Measurements from ENCODE around the gene CBLL2. TPM values are rescaled to one million over a fixed set of nuclear protein-coding genes. Genes with fewer than 3 reads are reported as not detected.
A peak's percentile ranks its signal among the peaks of the same experiment; 100 is the strongest.

The CBLL2 gene
- polyA plus RNA-seq (2013, experiment 1 of 2), result not detected
- polyA plus RNA-seq (2013, experiment 2 of 2), result not detected

- Histone ChIP-seq H2AK5ac (ENCODE audit: low read length, severe bottlenecking) (no peak within 1 kb of the TSS), H3K36me3 (ENCODE audit: control insufficient read depth in 1 of 2, insufficient read depth in 2 of 2, low read depth in 1 of 2, low read length in 2 of 2) (no peaks in the 10 kb centered on the region), H3K9ac (ENCODE audit: low read length) (no peak within 1 kb of the TSS), H2BK5ac (ENCODE audit: low read depth, low read length, poor library complexity, severe bottlenecking) (no peak within 1 kb of the TSS), H3K4ac (ENCODE audit: low read depth in 1 of 2, low read length in 2 of 2) (no peak within 1 kb of the TSS), H3K4me2 (ENCODE audit: low read length, poor library complexity, severe bottlenecking) (no peak within 1 kb of the TSS), H2AFZ (ENCODE audit: low read depth, low read length) (no peak within 1 kb of the TSS), H3K14ac (ENCODE audit: low read length in 2 of 2) (no peak within 1 kb of the TSS), H3K23ac (ENCODE audit: low read length in 2 of 2) (no peak within 1 kb of the TSS), H3K9me3 (ENCODE audit: control insufficient read depth, low read length) (no peaks in the 10 kb centered on the region), H3K4me3 (ENCODE audit: insufficient read depth in 1 of 2, low read depth in 1 of 2, low read length in 2 of 2) (no peak within 1 kb of the TSS), H3K27me3 (ENCODE audit: control insufficient read depth in 1 of 2, insufficient read depth in 1 of 2, low read length in 2 of 2) (no peaks in the 10 kb centered on the region), H2BK120ac (ENCODE audit: low read depth, low read length) (no peak within 1 kb of the TSS), H4K8ac (ENCODE audit: low read length) (no peak within 1 kb of the TSS), H2BK15ac (ENCODE audit: low read depth, poor library complexity, severe bottlenecking) (no peak within 1 kb of the TSS), H3K79me1 (replicated peaks; ENCODE audit: low read length, poor library complexity, severe bottlenecking) (no peaks in the 10 kb centered on the region), H3K4me1 (ENCODE audit: control insufficient read depth, insufficient read depth, low read depth, low read length) (no peaks in the 10 kb centered on the region), H3K18ac (ENCODE audit: low read depth in 1 of 2, low read length in 2 of 2) (no peak within 1 kb of the TSS), H4K91ac (ENCODE audit: low read length) (no peak within 1 kb of the TSS), H3K27ac (ENCODE audit: low read length, poor library complexity, severe bottlenecking) (no peak within 1 kb of the TSS), H2BK12ac (ENCODE audit: low read length in 2 of 2) (no peak within 1 kb of the TSS)
- no peak for DNase-seq
- 96% methylated on average over 13 of the region's 13 CpGs for WGBS
These were observed at the start of gene CBLL2 for GRCh38 chrX:22272613-22273012. TSS of gene CBLL2 (plus strand) at chrX:22272913. CDS start at chrX:22272992, 79 bp downstream.

- Histone ChIP-seq H2AFZ (ENCODE audit: low read depth, low read length) (no peak overlapping the region), H2AK5ac (ENCODE audit: low read length, severe bottlenecking) (no peak overlapping the region), H3K79me1 (replicated peaks; ENCODE audit: low read length, poor library complexity, severe bottlenecking) (no peaks in the 10 kb centered on the region), H3K9ac (ENCODE audit: low read length) (no peak overlapping the region), H3K9me3 (ENCODE audit: control insufficient read depth, low read length) (no peaks in the 10 kb centered on the region), H3K36me3 (ENCODE audit: control insufficient read depth in 1 of 2, insufficient read depth in 2 of 2, low read depth in 1 of 2, low read length in 2 of 2) (no peaks in the 10 kb centered on the region), H3K27me3 (ENCODE audit: control insufficient read depth in 1 of 2, insufficient read depth in 1 of 2, low read length in 2 of 2) (no peaks in the 10 kb centered on the region), H3K4ac (ENCODE audit: low read depth in 1 of 2, low read length in 2 of 2) (no peak overlapping the region), H3K4me1 (ENCODE audit: control insufficient read depth, insufficient read depth, low read depth, low read length) (no peaks in the 10 kb centered on the region), H4K8ac (ENCODE audit: low read length) (no peak overlapping the region), H3K18ac (ENCODE audit: low read depth in 1 of 2, low read length in 2 of 2) (no peak overlapping the region), H3K4me3 (ENCODE audit: insufficient read depth in 1 of 2, low read depth in 1 of 2, low read length in 2 of 2) (no peak overlapping the region), H2BK5ac (ENCODE audit: low read depth, low read length, poor library complexity, severe bottlenecking) (no peak overlapping the region), H3K27ac (ENCODE audit: low read length, poor library complexity, severe bottlenecking) (no peak overlapping the region), H2BK15ac (ENCODE audit: low read depth, poor library complexity, severe bottlenecking) (no peak overlapping the region), H3K23ac (ENCODE audit: low read length in 2 of 2) (no peak overlapping the region), H4K91ac (ENCODE audit: low read length) (no peak overlapping the region), H2BK120ac (ENCODE audit: low read depth, low read length) (no peak overlapping the region), H3K4me2 (ENCODE audit: low read length, poor library complexity, severe bottlenecking) (no peak overlapping the region), H2BK12ac (ENCODE audit: low read length in 2 of 2) (no peak overlapping the region), H3K14ac (ENCODE audit: low read length in 2 of 2) (no peak overlapping the region)
- 40% methylated on average over 3 of the region's 6 CpGs for WGBS
- no peak for DNase-seq
These were observed 38.3 kb upstream of the CBLL2 start for GRCh38 chrX:22234380-22234779.

- H3K9ac ChIP-seq (ENCODE audit: low read length), result no peak overlapping the region
- H3K23ac ChIP-seq (ENCODE audit: low read length in 2 of 2), result no peak overlapping the region
- no peak overlapping the region for H4K91ac ChIP-seq (ENCODE audit: low read length)
- DNase-seq, result no peak
- no peak overlapping the region for H4K8ac ChIP-seq (ENCODE audit: low read length)
- no peaks in the 10 kb centered on the region for H3K9me3 ChIP-seq (ENCODE audit: control insufficient read depth, low read length)
- H3K27ac ChIP-seq (ENCODE audit: low read length, poor library complexity, severe bottlenecking), result no peak overlapping the region
- H2BK5ac ChIP-seq (ENCODE audit: low read depth, low read length, poor library complexity, severe bottlenecking), result no peak overlapping the region
- no peaks in the 10 kb centered on the region for H3K27me3 ChIP-seq (ENCODE audit: control insufficient read depth in 1 of 2, insufficient read depth in 1 of 2, low read length in 2 of 2)
- H2BK12ac ChIP-seq (ENCODE audit: low read length in 2 of 2), result no peak overlapping the region
- H3K4me1 ChIP-seq (ENCODE audit: control insufficient read depth, insufficient read depth, low read depth, low read length), result no peaks in the 10 kb centered on the region
- no peak overlapping the region for H2BK120ac ChIP-seq (ENCODE audit: low read depth, low read length)
- no peak overlapping the region for H3K4ac ChIP-seq (ENCODE audit: low read depth in 1 of 2, low read length in 2 of 2)
- no peak overlapping the region for H3K18ac ChIP-seq (ENCODE audit: low read depth in 1 of 2, low read length in 2 of 2)
- H2BK15ac ChIP-seq (ENCODE audit: low read depth, poor library complexity, severe bottlenecking), result no peak overlapping the region
- no peak overlapping the region for H3K4me3 ChIP-seq (ENCODE audit: insufficient read depth in 1 of 2, low read depth in 1 of 2, low read length in 2 of 2)
- WGBS, result 84% methylated on average over 2 of the region's 2 CpGs
- no peaks in the 10 kb centered on the region for H3K36me3 ChIP-seq (ENCODE audit: control insufficient read depth in 1 of 2, insufficient read depth in 2 of 2, low read depth in 1 of 2, low read length in 2 of 2)
- H2AK5ac ChIP-seq (ENCODE audit: low read length, severe bottlenecking), result no peak overlapping the region
- no peak overlapping the region for H3K4me2 ChIP-seq (ENCODE audit: low read length, poor library complexity, severe bottlenecking)
- H2AFZ ChIP-seq (ENCODE audit: low read depth, low read length), result no peak overlapping the region
- H3K79me1 ChIP-seq (replicated peaks; ENCODE audit: low read length, poor library complexity, severe bottlenecking), result no peaks in the 10 kb centered on the region
- H3K14ac ChIP-seq (ENCODE audit: low read length in 2 of 2), result no peak overlapping the region
These were observed 35.2 kb upstream of the CBLL2 start for GRCh38 chrX:22237479-22237878.

GRCh38 chrX:22246620-22247019 lies 26.1 kb upstream of the CBLL2 start:
- Histone ChIP-seq H3K14ac (ENCODE audit: low read length in 2 of 2) (no peak overlapping the region), H3K18ac (ENCODE audit: low read depth in 1 of 2, low read length in 2 of 2) (no peak overlapping the region), H2AK5ac (ENCODE audit: low read length, severe bottlenecking) (no peak overlapping the region), H3K4me1 (ENCODE audit: control insufficient read depth, insufficient read depth, low read depth, low read length) (peaks cover 2% of the 10 kb centered on the region), H3K27me3 (ENCODE audit: control insufficient read depth in 1 of 2, insufficient read depth in 1 of 2, low read length in 2 of 2) (no peaks in the 10 kb centered on the region), H2BK120ac (ENCODE audit: low read depth, low read length) (no peak overlapping the region), H3K36me3 (ENCODE audit: control insufficient read depth in 1 of 2, insufficient read depth in 2 of 2, low read depth in 1 of 2, low read length in 2 of 2) (no peaks in the 10 kb centered on the region), H3K9ac (ENCODE audit: low read length) (no peak overlapping the region), H2BK12ac (ENCODE audit: low read length in 2 of 2) (no peak overlapping the region), H3K79me1 (replicated peaks; ENCODE audit: low read length, poor library complexity, severe bottlenecking) (no peaks in the 10 kb centered on the region), H4K8ac (ENCODE audit: low read length) (no peak overlapping the region), H2BK15ac (ENCODE audit: low read depth, poor library complexity, severe bottlenecking) (no peak overlapping the region), H3K4me3 (ENCODE audit: insufficient read depth in 1 of 2, low read depth in 1 of 2, low read length in 2 of 2) (no peak overlapping the region), H2AFZ (ENCODE audit: low read depth, low read length) (no peak overlapping the region), H3K4me2 (ENCODE audit: low read length, poor library complexity, severe bottlenecking) (no peak overlapping the region), H3K4ac (ENCODE audit: low read depth in 1 of 2, low read length in 2 of 2) (no peak overlapping the region), H3K23ac (ENCODE audit: low read length in 2 of 2) (no peak overlapping the region), H3K27ac (ENCODE audit: low read length, poor library complexity, severe bottlenecking) (peak overlapping the region; percentile 82), H4K91ac (ENCODE audit: low read length) (no peak overlapping the region), H2BK5ac (ENCODE audit: low read depth, low read length, poor library complexity, severe bottlenecking) (no peak overlapping the region), H3K9me3 (ENCODE audit: control insufficient read depth, low read length) (no peaks in the 10 kb centered on the region)
- DNase-seq, result no peak
- 85% methylated on average over 2 of the region's 2 CpGs for WGBS
